Stimulated activated CD8-positive, alpha-beta memory T cell treated with anti-CD3 and anti-CD28 coated beads, Interleukin-7, amount 100 ng/mL, for 48 hours (primary cell): ENCODE results near the gene AEBP1.

Experiments
- DNase-seq, 2 donors: peaks; one replicate each; pipeline ENCODE4 v3.0.0-alpha.2; 2020; ENCODE audit warnings: low read depth in 1 of 2; ENCODE audit errors: extremely low read depth in 1 of 2

The AEBP1 gene

DNA sequence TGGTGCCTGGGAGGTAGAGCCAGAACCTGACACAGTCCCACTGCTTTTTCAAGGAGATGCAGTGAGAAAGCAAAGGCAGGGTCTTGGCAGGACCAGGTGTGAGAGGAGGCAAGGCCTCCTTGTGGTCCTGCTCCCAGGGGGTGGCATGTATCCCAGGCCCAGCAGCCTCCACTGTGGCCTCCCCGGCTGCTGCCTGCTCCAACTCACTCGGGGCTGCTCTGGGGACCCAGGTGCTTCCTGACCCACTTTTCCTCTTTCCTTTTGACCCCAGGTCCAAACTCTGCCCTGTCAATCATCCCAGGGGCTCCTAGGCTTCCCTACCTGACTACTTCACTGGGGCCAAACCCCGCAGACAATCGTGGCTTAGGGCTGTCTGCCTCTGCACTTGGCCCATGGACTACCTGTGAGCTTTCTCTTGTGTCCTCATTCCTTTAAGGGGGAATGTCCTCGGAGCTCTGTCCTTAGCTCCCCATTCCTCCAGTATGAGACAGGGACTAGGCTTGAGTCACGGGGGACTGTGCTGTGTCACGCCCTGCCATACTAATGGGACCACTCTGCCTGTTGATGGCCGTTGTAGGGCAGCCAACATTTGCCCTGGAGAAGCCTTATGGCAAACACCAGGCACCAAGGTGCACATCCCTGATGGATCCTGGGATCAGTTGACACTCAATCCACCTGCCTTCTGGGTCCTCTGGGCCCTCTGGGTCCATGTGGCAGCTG lies 1.1 kb upstream of the AEBP1 start:
- no peak for DNase-seq

DNA sequence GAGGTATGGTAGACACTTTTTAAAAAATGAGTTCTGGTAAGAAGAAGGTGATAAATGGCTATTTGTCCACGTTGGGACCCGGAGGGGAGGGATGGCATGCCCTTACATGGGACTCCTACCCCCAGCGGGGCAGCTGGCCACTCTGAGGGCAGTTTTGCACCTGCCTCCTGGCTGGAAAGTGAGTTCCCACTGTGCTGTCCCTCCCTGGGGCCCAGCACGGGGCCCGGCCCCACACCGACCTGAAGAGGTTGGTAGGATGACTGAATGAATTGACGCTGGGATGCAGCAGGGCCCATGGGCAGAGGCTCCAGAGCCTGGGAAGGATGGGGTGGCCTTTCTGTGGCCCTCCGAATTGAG lies 601 bp upstream of the AEBP1 start:
- no peak for DNase-seq

DNA sequence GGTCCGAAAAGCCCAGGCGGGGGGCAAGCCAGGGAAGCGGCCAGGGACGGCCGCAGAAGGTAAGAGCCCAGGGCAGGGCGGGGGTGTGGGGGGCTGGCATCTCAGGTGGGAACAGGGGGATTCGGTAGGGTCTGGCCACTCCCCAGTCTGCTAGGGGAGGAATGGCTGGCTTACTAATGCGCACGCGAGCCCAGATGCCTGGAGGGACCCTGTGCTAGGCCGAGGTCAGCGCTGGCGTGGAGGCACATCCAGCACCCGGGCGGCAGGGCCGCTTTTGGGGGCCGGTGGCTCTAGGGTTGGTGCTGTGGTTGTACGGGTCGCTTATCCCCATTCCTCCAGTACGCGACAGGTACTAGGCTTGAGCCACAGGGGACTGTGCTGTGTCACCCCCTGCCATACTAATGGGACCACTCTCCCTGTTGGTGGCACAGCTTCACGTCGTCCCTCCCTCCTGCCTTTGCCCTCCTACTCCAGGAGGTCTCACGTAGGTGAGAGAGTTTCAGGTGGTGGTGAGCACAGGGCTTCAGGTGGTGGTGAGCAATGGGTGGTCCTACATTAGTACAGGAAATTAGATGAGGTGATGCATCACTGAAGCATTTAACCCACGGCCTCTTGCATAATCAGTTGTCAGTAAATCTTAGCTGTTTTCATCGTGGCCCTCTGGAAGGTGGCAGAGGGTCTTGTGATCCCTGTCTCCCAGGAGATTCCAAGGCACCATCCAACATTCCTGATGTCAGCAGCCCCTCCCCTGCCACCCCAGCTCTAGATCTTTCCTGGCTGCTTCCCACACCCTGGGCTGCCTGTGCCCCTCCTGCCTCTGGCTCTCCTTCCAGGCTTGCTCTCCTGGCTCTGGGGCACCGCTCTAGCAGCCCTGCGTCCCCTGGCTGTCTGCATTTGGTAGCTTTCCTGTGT lies 971 bp downstream of the AEBP1 start:
- DNase-seq: no peak

DNA sequence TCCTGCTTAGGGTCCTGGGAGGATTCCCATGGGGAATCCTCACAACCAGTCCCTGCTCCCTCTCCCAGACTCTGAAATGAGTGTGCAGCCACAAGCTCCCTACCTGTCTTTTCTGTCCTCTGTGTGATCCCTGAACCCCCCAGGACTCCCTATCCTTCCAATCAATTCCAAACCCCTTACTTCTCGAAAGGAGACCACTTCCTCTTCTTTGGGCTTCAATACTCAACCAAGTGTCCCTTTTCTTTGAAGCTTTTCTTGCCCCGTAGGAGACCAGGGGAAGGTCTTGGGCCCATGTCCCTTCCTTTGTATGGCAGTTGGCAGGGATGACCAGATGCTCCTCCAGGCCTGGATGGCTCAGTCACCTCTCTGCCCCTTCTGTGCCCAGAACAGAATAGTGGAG lies 1.7 kb downstream of the AEBP1 start:
- DNase-seq: no peak

DNA sequence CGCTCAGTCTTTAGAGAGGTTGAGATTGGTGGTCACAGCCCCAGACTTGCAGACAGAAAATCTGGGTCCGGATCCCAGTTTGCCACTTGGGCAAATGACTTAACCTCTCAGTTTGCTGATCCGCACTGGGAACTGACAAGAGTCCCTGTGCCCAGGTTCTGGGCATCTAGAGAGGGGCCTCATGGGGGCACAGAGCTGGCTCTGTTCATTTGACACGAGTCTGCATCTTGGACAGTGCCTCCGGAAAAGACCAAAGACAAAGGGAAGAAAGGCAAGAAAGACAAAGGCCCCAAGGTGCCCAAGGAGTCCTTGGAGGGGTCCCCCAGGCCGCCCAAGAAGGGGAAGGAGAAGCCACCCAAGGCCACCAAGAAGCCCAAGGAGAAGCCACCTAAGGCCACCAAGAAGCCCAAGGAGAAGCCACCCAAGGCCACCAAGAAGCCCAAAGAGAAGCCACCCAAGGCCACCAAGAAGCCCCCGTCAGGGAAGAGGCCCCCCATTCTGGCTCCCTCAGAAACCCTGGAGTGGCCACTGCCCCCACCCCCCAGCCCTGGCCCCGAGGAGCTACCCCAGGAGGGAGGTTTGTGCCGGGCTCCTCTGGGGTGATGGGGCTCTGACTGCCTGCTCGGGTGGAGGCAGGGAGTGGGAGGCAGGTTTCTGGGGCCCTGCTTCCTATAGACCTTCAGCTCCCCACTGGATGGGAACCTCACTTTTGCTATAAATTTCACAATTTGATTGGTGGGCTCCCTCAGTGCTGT lies 2.3 kb downstream of the AEBP1 start:
- DNase-seq: no peak

DNA sequence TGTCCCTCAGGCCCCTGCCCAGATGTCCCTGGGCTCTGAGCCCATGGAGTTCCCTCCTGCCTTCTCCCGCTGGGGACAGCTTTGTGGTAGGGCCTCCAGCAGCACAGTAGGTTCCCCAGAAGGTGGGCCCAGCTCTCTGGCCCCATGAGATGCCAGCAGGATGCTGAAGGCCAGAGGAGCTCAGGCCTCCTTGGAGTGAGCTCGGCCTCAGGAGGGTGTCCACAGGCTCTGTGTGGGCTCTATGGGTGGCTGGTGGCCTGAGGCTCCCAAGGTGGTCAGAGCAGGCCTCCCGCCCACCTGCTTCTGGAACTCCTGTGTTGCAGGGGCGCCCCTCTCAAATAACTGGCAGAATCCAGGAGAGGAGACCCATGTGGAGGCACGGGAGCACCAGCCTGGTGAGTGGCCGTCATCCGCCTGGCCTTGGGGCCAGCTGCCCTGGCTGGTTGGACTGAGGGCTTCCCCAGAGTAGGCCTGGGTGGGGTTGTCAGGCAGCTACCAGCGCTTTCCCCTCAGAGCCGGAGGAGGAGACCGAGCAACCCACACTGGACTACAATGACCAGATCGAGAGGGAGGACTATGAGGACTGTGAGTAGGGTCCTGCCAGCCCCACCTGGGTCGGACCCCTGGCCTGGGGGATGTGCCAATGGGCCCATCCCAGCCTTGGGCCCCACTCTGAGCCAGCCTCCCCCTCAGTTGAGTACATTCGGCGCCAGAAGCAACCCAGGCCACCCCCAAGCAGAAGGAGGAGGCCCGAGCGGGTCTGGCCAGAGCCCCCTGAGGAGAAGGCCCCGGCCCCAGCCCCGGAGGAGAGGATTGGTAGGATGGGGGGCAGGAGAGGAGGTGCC lies 3.2 kb downstream of the AEBP1 start:
- no peak for DNase-seq

DNA sequence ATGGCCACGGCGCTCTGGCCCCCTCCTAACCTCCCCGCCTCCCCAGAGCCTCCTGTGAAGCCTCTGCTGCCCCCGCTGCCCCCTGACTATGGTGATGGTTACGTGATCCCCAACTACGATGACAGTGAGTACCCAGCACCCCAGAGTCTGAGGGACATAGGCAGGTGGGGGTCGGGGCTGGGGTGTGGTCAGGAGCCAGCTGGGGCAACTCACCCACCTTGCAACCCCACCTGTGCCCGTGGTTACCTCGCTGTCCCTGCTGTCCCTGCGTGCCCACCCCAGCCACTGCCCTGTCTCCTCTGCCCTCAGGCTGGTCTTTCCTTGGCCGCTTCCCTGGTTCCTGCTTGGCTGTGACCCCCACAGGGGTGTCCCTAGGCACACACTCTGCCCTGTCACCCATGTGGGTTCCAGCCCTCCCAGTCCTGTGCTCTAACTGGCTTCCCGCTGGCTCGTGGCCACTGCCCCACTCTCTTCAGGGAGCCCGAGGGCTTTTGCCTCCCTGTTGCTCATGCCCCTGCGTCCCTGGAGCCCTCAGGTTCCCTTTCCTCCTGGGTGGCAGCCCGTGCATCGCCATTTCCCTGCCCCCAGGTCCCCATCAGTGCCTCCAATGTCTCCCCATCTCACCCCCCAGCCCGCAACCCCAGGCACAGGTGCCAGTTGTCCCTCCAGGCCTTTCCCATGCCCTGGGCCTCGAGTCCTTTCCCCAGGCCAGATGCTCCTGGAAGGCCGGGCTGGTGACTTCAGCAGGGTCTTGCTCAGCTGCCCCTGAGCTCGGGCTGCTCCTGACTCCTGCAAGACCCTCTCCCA lies 4.0 kb downstream of the AEBP1 start:
- DNase-seq: no peak

DNA sequence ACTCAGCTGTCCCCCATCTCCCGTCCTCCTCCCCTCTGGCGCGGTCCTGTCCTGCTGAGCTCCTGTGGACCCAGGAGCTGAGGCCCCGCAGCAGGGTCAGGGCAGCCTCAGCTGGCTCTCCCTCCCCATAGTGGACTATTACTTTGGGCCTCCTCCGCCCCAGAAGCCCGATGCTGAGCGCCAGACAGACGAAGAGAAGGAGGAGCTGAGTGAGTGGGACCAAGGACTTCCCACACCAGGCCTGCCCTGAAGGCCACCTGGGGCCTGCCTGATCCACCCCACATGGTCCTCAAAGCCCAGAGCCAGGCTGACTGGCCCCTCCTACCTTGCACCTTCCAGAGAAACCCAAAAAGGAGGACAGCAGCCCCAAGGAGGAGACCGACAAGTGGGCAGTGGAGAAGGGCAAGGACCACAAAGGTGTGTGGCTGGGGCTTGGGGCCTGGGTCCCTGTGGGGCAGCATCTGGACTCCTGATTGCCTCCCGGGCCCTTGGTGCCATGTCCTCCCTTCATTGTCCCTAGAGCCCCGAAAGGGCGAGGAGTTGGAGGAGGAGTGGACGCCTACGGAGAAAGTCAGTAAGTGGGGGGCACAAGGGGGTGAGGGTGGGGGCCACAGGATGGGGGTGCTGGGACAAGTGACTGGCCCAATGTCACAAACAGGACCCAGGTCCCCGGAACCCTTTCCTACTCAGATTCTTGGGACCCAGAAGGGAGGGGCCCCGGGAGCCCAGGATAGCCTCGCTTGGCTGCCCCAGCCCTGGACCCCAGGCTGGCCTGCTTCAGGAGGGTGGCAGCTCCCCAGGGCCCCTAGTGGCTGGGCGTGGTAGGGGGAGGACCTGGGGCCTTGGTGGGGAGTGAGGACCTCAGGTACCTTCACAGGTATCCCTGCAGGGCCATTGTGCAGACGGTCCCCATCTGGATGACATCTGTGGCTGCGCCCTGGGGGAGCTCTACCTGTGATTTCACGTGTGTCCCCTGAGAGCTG lies 4.9 kb downstream of the AEBP1 start:
- no peak for DNase-seq

DNA sequence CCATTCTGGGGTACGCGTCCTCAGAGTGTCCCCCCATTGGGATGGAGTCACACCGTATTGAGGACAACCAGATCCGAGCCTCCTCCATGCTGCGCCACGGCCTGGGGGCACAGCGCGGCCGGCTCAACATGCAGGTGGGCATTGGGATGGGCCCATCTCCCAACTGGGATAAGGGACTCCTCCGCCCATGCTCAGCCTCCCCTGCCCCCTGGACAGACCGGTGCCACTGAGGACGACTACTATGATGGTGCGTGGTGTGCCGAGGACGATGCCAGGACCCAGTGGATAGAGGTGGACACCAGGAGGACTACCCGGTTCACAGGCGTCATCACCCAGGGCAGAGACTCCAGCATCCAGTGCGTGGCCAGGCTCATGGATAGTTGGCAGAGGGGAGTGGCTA lies 5.8 kb downstream of the AEBP1 start:
- DNase-seq: no peak

DNA sequence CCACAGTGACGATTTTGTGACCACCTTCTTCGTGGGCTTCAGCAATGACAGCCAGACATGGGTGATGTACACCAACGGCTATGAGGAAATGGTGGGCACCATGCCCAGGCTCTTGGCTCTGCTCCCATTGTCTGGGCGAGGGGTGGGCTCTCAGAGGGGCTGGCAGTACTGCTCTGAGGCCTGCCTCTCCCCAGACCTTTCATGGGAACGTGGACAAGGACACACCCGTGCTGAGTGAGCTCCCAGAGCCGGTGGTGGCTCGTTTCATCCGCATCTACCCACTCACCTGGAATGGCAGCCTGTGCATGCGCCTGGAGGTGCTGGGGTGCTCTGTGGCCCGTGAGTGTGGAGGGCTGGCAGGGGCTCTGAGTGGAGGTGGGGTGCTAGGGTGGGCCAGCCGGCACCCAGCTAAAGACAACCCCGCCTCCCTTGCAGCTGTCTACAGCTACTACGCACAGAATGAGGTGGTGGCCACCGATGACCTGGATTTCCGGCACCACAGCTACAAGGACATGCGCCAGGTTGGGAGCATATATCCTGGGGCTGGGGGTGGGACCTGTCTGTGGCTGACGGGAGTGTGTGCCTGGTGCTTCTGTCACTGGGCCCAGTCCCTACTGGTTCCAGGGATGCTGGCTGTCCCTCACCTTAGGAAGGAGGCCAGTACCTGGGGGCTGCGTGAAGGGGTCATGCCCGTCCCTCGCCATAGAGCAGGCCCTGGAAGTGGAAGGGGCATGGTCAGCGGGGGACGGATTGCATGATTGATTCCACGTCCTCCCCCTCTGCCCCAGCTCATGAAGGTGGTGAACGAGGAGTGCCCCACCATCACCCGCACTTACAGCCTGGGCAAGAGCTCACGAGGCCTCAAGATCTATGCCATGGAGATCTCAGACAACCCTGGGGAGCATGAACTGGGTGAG lies 6.8 kb downstream of the AEBP1 start:
- DNase-seq: no peak

DNA sequence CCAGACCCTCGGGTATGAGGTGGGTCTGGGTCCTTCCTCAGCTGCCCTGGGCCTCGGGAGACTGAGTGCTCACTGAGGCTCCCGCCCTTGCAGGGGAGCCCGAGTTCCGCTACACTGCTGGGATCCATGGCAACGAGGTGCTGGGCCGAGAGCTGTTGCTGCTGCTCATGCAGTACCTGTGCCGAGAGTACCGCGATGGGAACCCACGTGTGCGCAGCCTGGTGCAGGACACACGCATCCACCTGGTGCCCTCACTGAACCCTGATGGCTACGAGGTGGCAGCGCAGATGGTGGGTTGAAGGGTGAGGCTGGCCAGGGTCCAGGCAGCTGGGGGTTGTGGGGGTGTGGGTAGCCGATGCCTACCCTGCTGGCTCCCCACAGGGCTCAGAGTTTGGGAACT lies 7.6 kb downstream of the AEBP1 start:
- no peak for DNase-seq

DNA sequence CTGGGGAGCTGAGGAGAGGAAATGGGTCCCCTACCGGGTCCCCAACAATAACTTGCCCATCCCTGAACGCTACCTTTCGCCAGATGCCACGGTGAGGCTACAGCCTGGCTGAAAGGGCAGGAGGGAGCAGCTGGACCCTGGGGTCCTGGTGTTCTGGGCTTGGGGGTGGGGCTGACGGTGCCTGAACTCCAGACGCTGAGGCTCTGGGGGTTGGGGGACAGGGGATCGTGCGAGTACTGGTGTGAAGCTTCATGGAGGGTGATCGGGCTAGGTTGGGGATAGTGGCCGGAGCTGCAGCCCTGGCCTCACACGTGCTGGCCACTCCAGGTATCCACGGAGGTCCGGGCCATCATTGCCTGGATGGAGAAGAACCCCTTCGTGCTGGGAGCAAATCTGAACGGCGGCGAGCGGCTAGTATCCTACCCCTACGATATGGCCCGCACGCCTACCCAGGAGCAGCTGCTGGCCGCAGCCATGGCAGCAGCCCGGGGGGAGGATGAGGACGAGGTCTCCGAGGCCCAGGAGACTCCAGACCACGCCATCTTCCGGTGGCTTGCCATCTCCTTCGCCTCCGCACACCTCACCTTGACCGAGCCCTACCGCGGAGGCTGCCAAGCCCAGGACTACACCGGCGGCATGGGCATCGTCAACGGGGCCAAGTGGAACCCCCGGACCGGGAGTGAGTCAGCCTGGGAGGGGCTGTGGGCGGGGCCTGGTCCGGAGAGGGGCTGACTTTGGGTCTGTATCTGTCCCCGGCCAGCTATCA lies 8.3 kb downstream of the AEBP1 start:
- no peak for DNase-seq

DNA sequence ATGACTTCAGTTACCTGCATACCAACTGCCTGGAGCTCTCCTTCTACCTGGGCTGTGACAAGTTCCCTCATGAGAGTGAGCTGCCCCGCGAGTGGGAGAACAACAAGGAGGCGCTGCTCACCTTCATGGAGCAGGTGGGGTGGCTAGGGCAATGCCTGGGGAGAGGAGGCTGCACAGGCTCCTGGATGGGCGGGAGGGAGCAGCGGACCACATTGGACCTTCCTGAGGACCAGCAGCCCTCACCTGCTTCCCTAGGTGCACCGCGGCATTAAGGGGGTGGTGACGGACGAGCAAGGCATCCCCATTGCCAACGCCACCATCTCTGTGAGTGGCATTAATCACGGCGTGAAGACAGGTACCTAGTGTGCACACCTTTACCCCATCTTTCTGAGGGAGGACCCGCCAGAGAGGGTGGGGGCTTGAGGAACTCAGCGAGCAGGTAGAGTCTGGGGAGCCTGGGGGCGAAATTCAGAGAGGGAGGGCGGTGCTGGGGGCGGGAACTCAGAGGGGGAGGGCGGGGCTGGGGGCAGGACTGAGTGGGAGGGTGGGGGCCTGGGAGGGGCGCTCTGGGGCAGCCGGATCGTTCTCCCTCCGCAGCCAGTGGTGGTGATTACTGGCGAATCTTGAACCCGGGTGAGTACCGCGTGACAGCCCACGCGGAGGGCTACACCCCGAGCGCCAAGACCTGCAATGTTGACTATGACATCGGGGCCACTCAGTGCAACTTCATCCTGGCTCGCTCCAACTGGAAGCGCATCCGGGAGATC lies 9.0 kb downstream of the AEBP1 start:
- DNase-seq: no peak

DNA sequence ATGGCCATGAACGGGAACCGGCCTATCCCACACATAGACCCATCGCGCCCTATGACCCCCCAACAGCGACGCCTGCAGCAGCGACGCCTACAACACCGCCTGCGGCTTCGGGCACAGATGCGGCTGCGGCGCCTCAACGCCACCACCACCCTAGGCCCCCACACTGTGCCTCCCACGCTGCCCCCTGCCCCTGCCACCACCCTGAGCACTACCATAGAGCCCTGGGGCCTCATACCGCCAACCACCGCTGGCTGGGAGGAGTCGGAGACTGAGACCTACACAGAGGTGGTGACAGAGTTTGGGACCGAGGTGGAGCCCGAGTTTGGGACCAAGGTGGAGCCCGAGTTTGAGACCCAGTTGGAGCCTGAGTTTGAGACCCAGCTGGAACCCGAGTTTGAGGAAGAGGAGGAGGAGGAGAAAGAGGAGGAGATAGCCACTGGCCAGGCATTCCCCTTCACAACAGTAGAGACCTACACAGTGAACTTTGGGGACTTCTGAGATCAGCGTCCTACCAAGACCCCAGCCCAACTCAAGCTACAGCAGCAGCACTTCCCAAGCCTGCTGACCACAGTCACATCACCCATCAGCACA lies 9.7 kb downstream of the AEBP1 start:
- no peak for DNase-seq

DNA sequence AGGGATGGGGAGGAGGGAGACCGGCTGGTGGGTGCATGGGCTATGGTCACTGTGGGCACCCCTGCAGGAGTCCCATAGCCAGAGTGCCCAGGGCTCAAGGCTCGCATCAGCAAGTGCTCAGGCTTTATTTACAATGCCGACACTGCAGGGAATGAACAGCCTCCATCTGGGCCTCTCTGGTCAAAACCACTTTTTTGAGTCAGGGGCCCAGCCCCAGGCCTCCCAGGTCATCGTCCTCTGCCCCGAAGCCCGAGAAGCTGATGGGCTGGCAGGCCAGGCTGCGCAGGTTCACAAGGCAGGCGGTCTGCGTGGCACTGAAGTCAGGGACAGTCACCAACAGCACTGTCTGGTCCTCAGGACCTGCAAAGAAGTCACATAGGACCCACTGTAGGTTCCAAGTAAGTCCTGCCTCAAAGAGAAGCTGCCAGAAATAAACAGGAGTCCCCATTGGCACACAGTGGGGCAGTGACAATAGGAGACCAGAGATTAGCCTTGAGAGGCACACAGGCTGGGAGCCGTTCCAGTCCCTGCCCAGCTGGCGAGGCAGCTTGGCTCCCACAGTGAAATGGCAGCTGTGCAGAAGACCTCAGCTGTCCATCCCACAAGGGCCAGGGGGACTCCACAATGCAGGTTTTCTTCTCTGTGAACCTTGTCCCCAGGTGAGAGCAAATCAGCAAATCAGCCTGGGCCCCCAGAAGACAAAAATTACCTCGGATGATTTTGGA lies 10.6 kb downstream of the AEBP1 start:
- DNase-seq: no peak
